MM.1S (cell line): ENCODE results near the gene TNK2.

Experiments
- DNase-seq: peaks from one replicate; pipeline ENCODE4 v3.0.0-alpha.2; 2015
- H2AFZ ChIP-seq: fragments of 300-600 bp; sonication (generic); 2 replicates; pipeline ENCODE4 v1.6.0; 2016; ENCODE audit warnings: antibody characterized with exemption, low read length
- H3F3A ChIP-seq: fragments of 300-600 bp; sonication (generic); 2 replicates; pipeline ENCODE4 v1.6.1; 2016; ENCODE audit warnings: mild to moderate bottlenecking, antibody characterized with exemption, low read length, moderate library complexity, mixed read lengths; ENCODE audit not compliant: insufficient read depth
- H3K27ac ChIP-seq: fragments of 300-600 bp; sonication (generic); 2 replicates; pipeline ENCODE4 v1.5.1; 2016; ENCODE audit warnings: mild to moderate bottlenecking, low read length
- H3K27me3 ChIP-seq: fragments of 300-600 bp; sonication (generic); replicated peaks from 2 replicates; pipeline ENCODE4 v1.6.0; 2016; ENCODE audit warnings: low read length; ENCODE audit not compliant: insufficient read depth
- H3K36me3 ChIP-seq: fragments of 300-600 bp; sonication (generic); replicated peaks from 2 replicates; pipeline ENCODE4 v1.6.1; 2016; ENCODE audit warnings: mild to moderate bottlenecking, low read length, mixed read lengths; ENCODE audit not compliant: insufficient read depth
- H3K4me1 ChIP-seq: fragments of 300-600 bp; sonication (generic); 2 replicates; pipeline ENCODE4 v1.6.1; 2016; ENCODE audit warnings: low read length, mixed read lengths
- H3K4me2 ChIP-seq: fragments of 300-600 bp; sonication (generic); 2 replicates; pipeline ENCODE4 v1.6.0; 2016; ENCODE audit warnings: low read depth, low read length
- H3K4me3 ChIP-seq: fragments of 300-600 bp; sonication (generic); 2 replicates; pipeline ENCODE4 v1.5.1; 2016; ENCODE audit warnings: low read length, mixed read lengths
- H3K79me2 ChIP-seq: fragments of 300-600 bp; sonication (generic); 2 replicates; pipeline ENCODE4 v1.6.1; 2016; ENCODE audit warnings: mixed run types, low read length, mixed read lengths
- H3K9ac ChIP-seq: fragments of 300-600 bp; sonication (generic); 2 replicates; pipeline ENCODE4 v1.6.1; 2016; ENCODE audit warnings: low read length, mixed read lengths
- H3K9me2 ChIP-seq: fragments of 300-600 bp; sonication (generic); replicated peaks from 2 replicates; pipeline ENCODE4 v1.6.1; 2016; ENCODE audit warnings: mild to moderate bottlenecking, low read length, mixed read lengths; ENCODE audit not compliant: insufficient read depth
- H3K9me3 ChIP-seq: fragments of 300-600 bp; sonication (generic); replicated peaks from 2 replicates; pipeline ENCODE4 v1.6.1; 2016; ENCODE audit warnings: mild to moderate bottlenecking, low read length, mixed read lengths; ENCODE audit not compliant: insufficient read depth
- H4K20me1 ChIP-seq: fragments of 300-600 bp; sonication (generic); 2 replicates; pipeline ENCODE4 v1.6.1; 2016; ENCODE audit warnings: mild to moderate bottlenecking, low read length, moderate library complexity, mixed read lengths; ENCODE audit not compliant: insufficient read depth
- CTCF ChIP-seq: fragments of 300-600 bp; sonication (generic); IDR thresholded peaks from 2 replicates; pipeline ENCODE4 v1.5.1; 2016; ENCODE audit warnings: antibody characterized with exemption, low read length, mixed read lengths
- EZH2 ChIP-seq: fragments of 300-600 bp; sonication (generic); optimal IDR thresholded peaks from 2 replicates; pipeline ENCODE3; 2017; ENCODE audit warnings: low read depth, mild to moderate bottlenecking, antibody characterized with exemption, low read length, mixed read lengths
- EZH2phosphoT487 ChIP-seq: fragments of 300-600 bp; sonication (generic); IDR thresholded peaks from 2 replicates; pipeline ENCODE4 v1.6.1; 2018; ENCODE audit warnings: antibody characterized with exemption, low read length

Gene TNK2

GRCh38 chr3:195896361-195897080, 11.8 kb downstream of the TNK2 start:
- no peak for DNase-seq
- no peak for TF ChIP-seq EZH2
- no peak for TF ChIP-seq EZH2phosphoT487
- no peak for TF ChIP-seq CTCF
- Histone ChIP-seq H3K9me3 (no peaks in the 10 kb centered on the region), H3K4me1 (peaks cover 18% of the 10 kb centered on the region), H3K4me3 (peak overlapping the region; percentile 97), H3K4me2 (peak overlapping the region; percentile 79), H3K27ac (peak overlapping the region; percentile 71; the same call in 1 of the 2 replicates), H3K27me3 (no peaks in the 10 kb centered on the region), H2AFZ (peak overlapping the region; percentile 87), H3F3A (peaks cover 23% of the 10 kb centered on the region), H4K20me1 (no peaks in the 10 kb centered on the region), H3K36me3 (no peaks in the 10 kb centered on the region), H3K79me2 (peaks cover 72% of the 10 kb centered on the region), H3K9me2 (no peaks in the 10 kb centered on the region), H3K9ac (peak overlapping the region; percentile 75)

- peak overlapping the region; percentile 87 for H2AFZ ChIP-seq
- TF ChIP-seq EZH2phosphoT487 (no peak), EZH2 (no peak), CTCF (no peak)
- H4K20me1 ChIP-seq, result no peaks in the 10 kb centered on the region
- no peaks in the 10 kb centered on the region for H3K9me3 ChIP-seq
- no peaks in the 10 kb centered on the region for H3K9me2 ChIP-seq
- H3K4me1 ChIP-seq, result peaks cover 18% of the 10 kb centered on the region
- peak; percentile 83 for DNase-seq
- peak overlapping the region; percentile 98 for H3K4me2 ChIP-seq
- peak overlapping the region; percentile 97 for H3K4me3 ChIP-seq
- no peaks in the 10 kb centered on the region for H3K36me3 ChIP-seq
- no peaks in the 10 kb centered on the region for H3K27me3 ChIP-seq
- peak overlapping the region; percentile 75 for H3K9ac ChIP-seq
- H3K27ac ChIP-seq, result peak overlapping the region; percentile 71
- H3F3A ChIP-seq, result peaks cover 23% of the 10 kb centered on the region
- peaks cover 66% of the 10 kb centered on the region for H3K79me2 ChIP-seq
Observed at GRCh38 chr3:195895861-195896360, 12.4 kb downstream of the TNK2 start.

- no peaks in the 10 kb centered on the region for H3K27me3 ChIP-seq
- no peaks in the 10 kb centered on the region for H3K9me3 ChIP-seq
- H3K9ac ChIP-seq, result peak overlapping the region; percentile 75
- peak overlapping the region; percentile 98 for H3K4me2 ChIP-seq
- H3K79me2 ChIP-seq, result peaks cover 59% of the 10 kb centered on the region
- peak overlapping the region; percentile 97 for H3K4me3 ChIP-seq
- H3K4me1 ChIP-seq, result peaks cover 18% of the 10 kb centered on the region
- no peaks in the 10 kb centered on the region for H3K9me2 ChIP-seq
- H3K27ac ChIP-seq, result peak overlapping the region; percentile 60; the same call in 1 of the 2 replicates
- peak overlapping the region; percentile 85 for H2AFZ ChIP-seq
- peaks cover 23% of the 10 kb centered on the region for H3F3A ChIP-seq
- TF ChIP-seq CTCF (peak; percentile 54), EZH2phosphoT487 (no peak)
- no peaks in the 10 kb centered on the region for H3K36me3 ChIP-seq
- no peaks in the 10 kb centered on the region for H4K20me1 ChIP-seq
- DNase-seq, result peak; percentile 78
Observed at GRCh38 chr3:195895078-195895860, 13.1 kb downstream of the TNK2 start.
